ENCODE measurements around the gene DUOXA2. TPM values are rescaled to one million over a fixed set of nuclear protein-coding genes. Genes with fewer than 3 reads are reported as not detected.

Gene DUOXA2
- total RNA-seq, 4 donors from 2014 or later, result not detected

GRCh38 chr15:45120081-45120972 is 6.2 kb downstream of the DUOXA2 start:
- ATAC-seq (ENCODE audit: low FRiP score), result no peak
- no peak for DNase-seq (ENCODE audit: low spot score)
- TF ChIP-seq CTCF (IDR thresholded peaks at IDR 0.05), result no peak

GRCh38 chr15:45121020-45121419 is 6.9 kb downstream of the DUOXA2 start:
- no peak for TF ChIP-seq CTCF (IDR thresholded peaks at IDR 0.05)
- DNase-seq (ENCODE audit: low spot score) (no peak), ATAC-seq (ENCODE audit: low FRiP score) (no peak)

- TF ChIP-seq CTCF (IDR thresholded peaks at IDR 0.05), result no peak
- DNase-seq (ENCODE audit: low spot score) (no peak), ATAC-seq (ENCODE audit: low FRiP score) (no peak)
Observed at GRCh38 chr15:45121706-45122417, 7.7 kb downstream of the DUOXA2 start.

- ATAC-seq (ENCODE audit: low FRiP score), result no peak
- no peak for TF ChIP-seq CTCF (IDR thresholded peaks at IDR 0.05)
- no peak for DNase-seq (ENCODE audit: low spot score)
Observed at GRCh38 chr15:45122719-45123118, 8.6 kb downstream of the DUOXA2 start.

- ATAC-seq (ENCODE audit: low FRiP score) (no peak), DNase-seq (ENCODE audit: low spot score) (no peak)
- no peak for TF ChIP-seq CTCF (IDR thresholded peaks at IDR 0.05)
Observed at GRCh38 chr15:45123397-45123796, 9.3 kb downstream of the DUOXA2 start.

GRCh38 chr15:45126535-45127158 is 12.5 kb downstream of the DUOXA2 start:
- no peak for TF ChIP-seq CTCF (IDR thresholded peaks at IDR 0.05)
- ATAC-seq (ENCODE audit: low FRiP score), result no peak

More at GRCh38 chr15:45126535-45127158, 12.5 kb downstream of the DUOXA2 start:
- no peak for DNase-seq (ENCODE audit: low spot score)
